OCI-M2 (cell line): ENCODE results near the gene PRSS1.
"Not testable (repeated sequence)": the region's sequence is repeated elsewhere in the genome, so short reads cannot be mapped to it uniquely, and the experiment has no call there.

Experiments used
- DNase-seq: peaks from one replicate; lab custom pipeline; 2025; ENCODE audit not compliant: unreplicated experiment; lab: John Stamatoyannopoulos, UW

PRSS1 gene

GRCh38 chr7:142745745-142746144, 3.5 kb upstream of the PRSS1 start:
- no peak for DNase-seq

- DNase-seq, result no peak
These were observed 3.0 kb upstream of the PRSS1 start for GRCh38 chr7:142746264-142746663.

- not testable (repeated sequence) for DNase-seq
These were observed 862 bp upstream of the PRSS1 start for GRCh38 chr7:142748410-142748809.

- DNase-seq, result no peak
These were observed 1.2 kb downstream of the PRSS1 start for GRCh38 chr7:142750321-142750938.

GRCh38 chr7:142751526-142752175, 2.4 kb downstream of the PRSS1 start:
- not testable (repeated sequence) for DNase-seq

GRCh38 chr7:142752376-142753225, 3.3 kb downstream of the PRSS1 start:
- DNase-seq, result no peak

- no peak for DNase-seq
These were observed 4.1 kb downstream of the PRSS1 start for GRCh38 chr7:142753366-142753765.

- not testable (repeated sequence) for DNase-seq
These were observed 4.7 kb downstream of the PRSS1 start for GRCh38 chr7:142753925-142754491.

GRCh38 chr7:142754681-142755575, 5.7 kb downstream of the PRSS1 start:
- no peak for DNase-seq

- not testable (repeated sequence) for DNase-seq
These were observed 9.0 kb downstream of the PRSS1 start for GRCh38 chr7:142758312-142758711.

GRCh38 chr7:142759433-142759832, 10.2 kb downstream of the PRSS1 start:
- no peak for DNase-seq

GRCh38 chr7:142760071-142760642, 10.9 kb downstream of the PRSS1 start:
- no peak for DNase-seq

- not testable (repeated sequence) for DNase-seq
These were observed 12.3 kb downstream of the PRSS1 start for GRCh38 chr7:142761606-142762005.

GRCh38 chr7:142762104-142762503, 12.8 kb downstream of the PRSS1 start:
- no peak for DNase-seq

- no peak for DNase-seq
These were observed 18.2 kb downstream of the PRSS1 start for GRCh38 chr7:142767451-142767850.

GRCh38 chr7:142767861-142768260, 18.6 kb downstream of the PRSS1 start:
- DNase-seq, result no peak

- not testable (repeated sequence) for DNase-seq
These were observed 19.6 kb downstream of the PRSS1 start for GRCh38 chr7:142768885-142769284.

GRCh38 chr7:142770661-142771352, 21.5 kb downstream of the PRSS1 start, which contains the start of gene PRSS2:
PRSS2 (plus strand) TSS chr7:142770970; CDS start chr7:142770983, 13 bp downstream.
- no peak for DNase-seq

GRCh38 chr7:142771353-142771723, 22.1 kb downstream of the PRSS1 start:
- no peak for DNase-seq

- no peak for DNase-seq
These were observed 22.8 kb downstream of the PRSS1 start for GRCh38 chr7:142772051-142772450.
